Effector memory CD4-positive, alpha-beta T cell (primary cell): ENCODE data around the gene EFR3B.
"Not testable (repeated sequence)": the region's sequence is repeated elsewhere in the genome, so short reads cannot be mapped to it uniquely, and the experiment has no call there.

ENCODE experiments used
- DNase-seq, 3 donors: peaks; one replicate each; pipeline ENCODE4 v3.0.0-alpha.2; 2020
- H3K27ac ChIP-seq: 2 replicates; pipeline ENCODE4 v1.7.0; 2013; ENCODE audit warnings: mild to moderate bottlenecking, low read length, moderate library complexity; ENCODE audit not compliant: insufficient read depth, poor library complexity, severe bottlenecking
- H3K27me3 ChIP-seq: replicated peaks from 2 replicates; pipeline ENCODE4 v1.7.0; 2013; ENCODE audit warnings: mild to moderate bottlenecking, low read length; ENCODE audit not compliant: insufficient read depth, control insufficient read depth, poor library complexity, severe bottlenecking
- H3K36me3 ChIP-seq: 2 replicates; pipeline ENCODE4 v1.7.0; 2013; ENCODE audit warnings: mild to moderate bottlenecking, low read length, moderate library complexity; ENCODE audit not compliant: control insufficient read depth, insufficient read depth
- H3K4me1 ChIP-seq: 2 replicates; pipeline ENCODE4 v1.7.0; 2013; ENCODE audit warnings: low read length, mild to moderate bottlenecking; ENCODE audit not compliant: control insufficient read depth, insufficient read depth, poor library complexity, severe bottlenecking
- H3K4me3 ChIP-seq: 2 replicates; pipeline ENCODE4 v1.7.0; 2013; ENCODE audit warnings: low read length, low read depth, mild to moderate bottlenecking; ENCODE audit not compliant: insufficient read depth, poor library complexity, severe bottlenecking
- H3K9me3 ChIP-seq: 2 replicates; pipeline ENCODE4 v1.7.0; 2013; ENCODE audit warnings: mild to moderate bottlenecking, low read length, moderate library complexity; ENCODE audit not compliant: control insufficient read depth

EFR3B gene

DNA sequence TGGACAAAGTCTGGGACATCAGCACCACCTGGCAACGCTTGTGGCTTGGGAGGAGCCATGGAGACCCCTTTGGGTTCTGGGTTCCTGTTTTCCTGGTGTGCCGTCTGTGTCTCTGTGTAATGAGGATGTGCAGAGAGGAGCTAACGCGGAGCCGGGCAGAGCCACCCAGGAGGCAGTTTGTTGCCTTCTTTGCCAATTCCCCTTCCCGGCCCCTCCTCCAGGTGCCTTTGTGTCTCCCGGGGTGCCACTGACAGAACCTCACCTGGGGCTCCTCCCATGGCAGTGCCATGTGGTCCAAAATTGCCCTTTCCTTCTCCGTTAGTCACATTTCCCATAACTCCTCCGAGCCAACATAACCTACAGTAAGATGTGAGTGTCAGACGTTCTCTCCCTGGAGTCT, 113.5 kb downstream of the EFR3B start:
- Histone ChIP-seq H3K27ac (no peak overlapping the region), H3K4me1 (no peaks in the 10 kb centered on the region), H3K4me3 (no peak overlapping the region), H3K27me3 (no peaks in the 10 kb centered on the region), H3K36me3 (no peaks in the 10 kb centered on the region), H3K9me3 (no peaks in the 10 kb centered on the region)
- DNase-seq = no peak

DNA sequence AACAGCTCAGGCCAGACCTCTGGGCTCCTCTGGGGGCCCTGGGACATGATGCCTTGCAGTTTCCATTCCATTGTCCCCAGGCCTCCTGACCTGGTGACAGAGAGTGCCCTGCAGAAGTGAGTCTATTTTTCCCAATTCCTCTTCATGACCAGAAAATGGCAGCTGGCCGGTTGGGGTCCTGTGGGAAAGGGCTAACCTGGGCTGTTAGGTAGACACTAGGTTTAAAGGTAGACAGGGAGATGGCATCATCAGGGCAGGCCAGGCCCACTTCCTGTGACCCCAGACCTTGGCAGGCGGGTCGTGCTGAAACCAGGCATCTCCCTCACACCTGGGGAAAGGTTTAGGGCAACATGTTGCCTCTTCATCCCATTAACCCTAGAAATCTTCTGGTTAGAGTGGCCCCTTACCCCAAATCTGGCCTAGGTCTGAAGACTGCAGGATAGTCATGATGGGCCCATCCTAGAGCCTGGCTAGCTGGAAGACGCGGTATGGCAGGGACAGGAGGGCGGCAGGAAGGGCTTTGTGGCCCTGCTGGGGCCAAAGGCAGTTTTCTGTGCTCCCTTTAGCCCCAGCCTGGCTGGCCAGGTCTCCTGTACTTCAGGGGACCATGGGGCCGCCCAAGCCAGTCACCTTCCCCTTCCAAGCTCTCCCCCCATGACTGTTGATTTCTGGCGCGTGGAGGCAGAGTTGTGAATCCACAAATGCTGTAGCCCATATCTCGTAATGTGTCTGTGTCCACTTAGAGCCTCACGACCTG, 116.4 kb downstream of the EFR3B start:
- no peaks in the 10 kb centered on the region for H3K4me1 ChIP-seq
- no peaks in the 10 kb centered on the region for H3K9me3 ChIP-seq
- H3K36me3 ChIP-seq = no peaks in the 10 kb centered on the region
- H3K27me3 ChIP-seq = no peaks in the 10 kb centered on the region
- no peak overlapping the region for H3K4me3 ChIP-seq
- no peak overlapping the region for H3K27ac ChIP-seq
- no peak for DNase-seq

DNA sequence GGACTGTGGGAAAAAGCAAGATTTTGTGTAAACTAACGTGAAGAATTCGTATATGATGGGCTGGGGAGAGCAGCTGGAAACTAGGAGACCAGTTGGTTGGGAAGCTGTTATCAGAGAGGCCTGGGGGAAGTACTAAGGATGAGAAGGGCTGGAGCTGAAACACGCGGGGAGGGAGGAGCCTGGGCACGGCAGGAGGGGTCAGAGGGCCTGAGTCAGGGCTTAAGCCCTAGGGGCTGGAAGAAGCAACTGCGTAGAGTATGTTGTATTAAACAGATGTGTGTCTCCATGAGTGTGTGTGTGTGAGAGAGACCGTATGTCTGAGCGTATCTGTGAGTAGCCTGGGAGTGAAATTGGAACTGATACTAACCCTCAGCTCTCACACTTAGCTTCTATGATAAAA, 118.1 kb downstream of the EFR3B start:
- Histone ChIP-seq H3K36me3 (no peaks in the 10 kb centered on the region), H3K27ac (no peak overlapping the region), H3K4me3 (no peak overlapping the region), H3K27me3 (no peaks in the 10 kb centered on the region), H3K4me1 (no peaks in the 10 kb centered on the region), H3K9me3 (no peaks in the 10 kb centered on the region)
- DNase-seq = no peak

DNA sequence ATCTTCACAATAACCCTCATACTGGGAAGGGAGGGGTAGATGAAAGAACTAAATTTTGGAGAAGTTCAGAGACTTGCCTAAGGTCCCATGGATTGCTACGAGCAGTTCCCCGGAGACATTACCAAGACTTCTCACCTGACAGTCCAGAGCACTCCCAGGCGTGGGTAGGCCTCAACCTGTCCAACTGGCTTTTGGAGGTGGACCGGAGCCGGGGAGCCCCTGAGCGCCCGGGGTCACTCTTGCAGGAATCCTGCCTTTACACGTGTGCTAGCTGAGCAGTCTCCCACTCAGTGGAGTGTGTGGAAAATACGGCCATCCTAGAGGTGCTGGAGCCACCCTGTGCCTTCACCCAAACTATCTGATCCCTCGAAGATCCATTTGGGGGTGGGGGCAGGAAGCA, 118.5 kb downstream of the EFR3B start:
- no peaks in the 10 kb centered on the region for H3K9me3 ChIP-seq
- no peaks in the 10 kb centered on the region for H3K27me3 ChIP-seq
- H3K4me1 ChIP-seq = no peaks in the 10 kb centered on the region
- H3K27ac ChIP-seq = no peak overlapping the region
- no peak for DNase-seq
- no peaks in the 10 kb centered on the region for H3K36me3 ChIP-seq
- no peak overlapping the region for H3K4me3 ChIP-seq

DNA sequence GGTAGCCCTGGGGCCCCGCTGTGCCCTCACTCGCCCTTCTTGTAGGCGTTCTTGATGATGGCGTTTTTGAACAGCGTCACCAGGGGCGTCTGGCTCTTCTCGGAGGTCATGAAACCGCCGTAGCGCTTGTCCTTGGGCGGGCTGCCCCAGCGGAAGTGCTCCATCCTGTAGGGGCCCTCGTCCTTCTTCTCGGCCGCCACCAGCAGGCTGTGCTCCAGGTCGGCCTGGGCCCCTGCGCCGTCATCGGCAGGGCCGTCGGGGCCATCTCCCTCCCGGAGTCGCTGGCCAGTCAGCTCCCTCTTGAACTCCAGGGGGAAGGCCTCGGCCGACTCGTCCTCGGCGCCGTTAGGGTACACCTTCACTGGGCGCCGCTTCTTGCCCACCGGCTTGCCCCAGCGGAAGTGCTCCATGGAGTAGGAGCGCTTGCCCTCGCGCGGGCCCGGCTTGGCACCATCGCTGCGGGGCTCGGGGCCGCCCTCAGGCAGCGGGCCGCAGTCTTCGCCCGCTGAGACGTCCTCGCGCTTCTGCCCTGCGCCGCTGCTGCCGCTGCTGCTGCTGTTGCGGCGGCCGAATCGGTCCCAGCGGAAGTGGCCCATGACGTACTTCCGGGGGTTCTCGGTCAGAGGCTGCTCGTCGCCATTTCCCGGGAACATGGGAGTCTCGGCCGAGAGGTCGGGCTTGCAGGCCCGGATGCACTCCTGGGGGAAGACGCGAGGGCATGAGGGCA, 119.3 kb downstream of the EFR3B start:
- H3K4me3 ChIP-seq = peak overlapping the region; percentile 31
- no peaks in the 10 kb centered on the region for H3K4me1 ChIP-seq
- peak overlapping the region; percentile 33 for H3K27ac ChIP-seq
- no peaks in the 10 kb centered on the region for H3K9me3 ChIP-seq
- no peaks in the 10 kb centered on the region for H3K27me3 ChIP-seq
- H3K36me3 ChIP-seq = no peaks in the 10 kb centered on the region
- peak; percentile 35 to 64 (median 55) for DNase-seq

DNA sequence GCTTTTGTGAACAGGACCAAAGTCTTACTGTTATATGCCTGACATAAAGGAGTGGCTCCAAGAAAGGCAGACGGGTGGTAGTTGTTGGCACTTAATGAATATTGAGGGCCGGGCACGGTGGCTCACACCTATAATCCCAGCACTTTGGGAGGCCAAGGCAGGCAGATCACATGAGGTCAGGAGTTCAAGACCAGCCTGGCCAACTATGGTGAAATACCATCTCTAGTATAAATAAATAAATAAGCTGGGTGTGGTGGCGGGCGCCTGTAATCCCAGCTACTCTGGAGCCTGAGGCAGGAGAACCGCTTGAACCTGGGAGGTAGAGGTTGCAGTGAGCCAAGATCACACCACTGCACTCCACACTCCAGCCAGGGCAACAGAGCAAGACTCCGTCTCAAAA, 120.2 kb downstream of the EFR3B start:
- not testable (repeated sequence) for H3K4me3 ChIP-seq, H3K27ac ChIP-seq, H3K27me3 ChIP-seq

DNA sequence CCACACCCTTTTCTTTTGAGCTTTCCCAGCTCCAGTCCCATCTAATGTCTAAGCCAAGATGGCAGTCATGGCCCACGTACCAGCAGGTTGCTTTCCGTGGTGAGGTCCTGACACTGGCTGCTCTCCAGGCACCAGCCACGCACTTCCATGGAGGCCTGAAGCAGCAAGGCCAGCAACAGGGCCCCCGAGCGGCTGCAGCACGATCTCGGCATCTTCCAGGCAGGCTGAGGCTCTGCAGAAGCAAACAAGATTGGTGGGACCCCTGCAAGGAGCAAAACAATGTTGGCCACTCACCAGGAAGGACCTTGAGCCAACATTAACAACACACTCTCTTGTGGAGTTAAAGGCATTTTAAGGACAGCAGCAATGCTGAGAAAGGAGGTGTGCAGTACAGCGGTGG, 122.7 kb downstream of the EFR3B start:
- no peaks in the 10 kb centered on the region for H3K36me3 ChIP-seq
- H3K27ac ChIP-seq = no peak overlapping the region
- no peak for DNase-seq
- H3K4me1 ChIP-seq = peaks cover 4% of the 10 kb centered on the region
- H3K4me3 ChIP-seq = no peak overlapping the region
- H3K9me3 ChIP-seq = no peaks in the 10 kb centered on the region
- H3K27me3 ChIP-seq = peaks cover 4% of the 10 kb centered on the region

More for the DNA sequence above, 120.2 kb downstream of the EFR3B start:
- not testable (repeated sequence) for DNase-seq, H3K4me1 ChIP-seq, H3K9me3 ChIP-seq, H3K36me3 ChIP-seq

DNA sequence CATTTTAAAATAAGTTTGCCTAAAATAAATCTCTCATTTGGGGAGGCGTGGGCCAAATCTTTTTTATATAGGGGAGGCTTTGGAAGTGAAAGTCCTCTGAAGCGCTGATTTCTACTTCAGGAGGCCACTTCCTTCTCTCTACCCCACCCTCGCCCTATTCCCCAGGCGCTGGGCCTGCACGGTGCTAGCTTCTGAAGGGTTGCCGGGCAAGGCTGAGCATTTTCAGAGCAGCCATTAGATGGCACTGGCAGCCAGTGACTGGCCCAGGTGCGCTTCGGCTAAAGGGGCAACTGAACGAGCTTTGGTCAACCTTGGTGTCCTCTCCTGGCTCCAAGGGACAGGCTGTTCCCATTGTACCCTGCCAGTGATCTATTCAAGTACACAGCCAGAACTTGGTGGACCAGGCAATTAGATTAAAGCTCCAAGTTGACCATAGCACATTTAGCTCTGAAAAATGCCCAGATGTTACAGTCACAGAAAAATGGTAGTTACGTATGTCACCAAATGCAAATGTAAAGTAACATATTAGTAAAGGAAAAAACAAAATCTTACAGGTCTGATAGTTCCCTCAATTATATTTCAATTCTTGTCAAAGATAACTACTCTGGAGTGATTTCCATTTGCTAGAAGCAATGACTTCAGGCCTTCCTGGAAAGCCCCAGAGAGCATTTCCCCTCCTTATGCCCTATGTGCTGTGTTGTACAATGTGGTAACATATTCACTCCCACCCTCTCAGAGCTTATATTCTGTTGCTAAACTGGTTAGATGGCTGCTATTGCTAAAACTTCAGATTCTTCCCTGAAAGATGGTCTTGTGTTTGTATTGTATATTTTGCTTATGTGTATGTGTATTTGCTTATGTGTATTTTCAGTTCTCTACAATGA, 124.4 kb downstream of the EFR3B start:
- no peak overlapping the region for H3K4me3 ChIP-seq
- no peaks in the 10 kb centered on the region for H3K36me3 ChIP-seq
- H3K27ac ChIP-seq = no peak overlapping the region
- H3K27me3 ChIP-seq = peaks cover 4% of the 10 kb centered on the region
- H3K4me1 ChIP-seq = peaks cover 4% of the 10 kb centered on the region
- no peaks in the 10 kb centered on the region for H3K9me3 ChIP-seq
- DNase-seq = peak in 1 of 3 donors; percentile 13

DNA sequence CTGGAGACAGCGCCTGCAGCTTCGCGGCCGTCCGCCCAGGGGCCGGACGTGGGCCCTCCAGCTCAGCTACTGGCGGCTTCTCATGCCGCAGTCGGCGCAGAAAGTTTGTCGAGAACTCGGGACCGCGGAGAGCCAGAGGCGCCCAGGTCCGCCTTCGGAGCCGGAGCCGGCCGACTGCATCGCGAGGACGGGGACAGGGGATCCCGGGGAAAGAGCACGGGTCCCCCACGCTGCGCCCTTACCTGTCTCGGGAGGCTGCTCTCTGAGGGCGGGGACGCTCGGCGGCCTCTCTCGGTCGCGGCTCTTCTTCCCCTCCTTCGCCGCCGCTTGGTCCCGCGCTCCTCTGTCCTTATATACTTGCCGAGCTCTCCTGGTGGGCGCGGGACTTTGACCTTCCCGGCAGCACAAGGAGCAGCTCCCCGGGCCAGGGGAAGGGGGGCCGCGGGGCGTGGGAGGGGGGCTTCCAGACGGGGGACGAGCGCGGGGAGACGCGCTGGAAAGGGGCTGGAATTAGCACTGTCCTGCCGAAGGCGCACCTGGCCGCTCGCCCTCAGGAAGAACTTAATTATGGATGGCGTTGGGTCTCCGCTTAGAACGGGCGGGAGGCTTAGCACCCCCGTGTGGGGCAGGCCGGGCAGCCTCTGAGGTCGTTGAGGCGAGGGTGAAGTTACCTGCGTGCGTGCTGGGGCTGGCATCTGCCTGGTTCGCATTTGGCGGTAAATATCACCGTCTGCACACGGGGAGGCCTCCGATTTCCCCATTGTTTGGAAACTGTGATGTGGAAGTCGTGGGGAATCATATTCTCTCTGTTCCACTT, 126.6 kb downstream of the EFR3B start, which contains the start of gene POMC:
POMC (minus strand) TSS at position 325 of the 817 bp plus-strand sequence. CDS start 3,808 bp downstream, outside the sequence.
- no peaks in the 10 kb centered on the region for H3K9me3 ChIP-seq
- no peak within 1 kb of the TSS for H3K27ac ChIP-seq
- H3K4me3 ChIP-seq = peak within 1 kb of the TSS; percentile 62
- peaks cover 4% of the 10 kb centered on the region for H3K27me3 ChIP-seq
- no peaks in the 10 kb centered on the region for H3K36me3 ChIP-seq
- H3K4me1 ChIP-seq = peaks cover 4% of the 10 kb centered on the region
- DNase-seq = peak in 1 of 3 donors; percentile 4
